HG03442 (cell line): ENCODE results near the gene TNP2.

Experiments
- ATAC-seq: cut with Tn5 transposase; IDR thresholded peaks from one replicate; pipeline ENCODE4 v1.9.1; 2021; ENCODE audit warnings: mild to moderate bottlenecking, moderate library complexity; ENCODE audit not compliant: unreplicated experiment

Gene TNP2

GRCh38 chr16:11245222-11245737, 23.8 kb downstream of the TNP2 start:
- ATAC-seq: no peak

- ATAC-seq: no peak
These were observed 26.5 kb downstream of the TNP2 start for GRCh38 chr16:11242658-11243057.

- ATAC-seq: no peak
These were observed 27.5 kb downstream of the TNP2 start for GRCh38 chr16:11241480-11242204.

- no peak for ATAC-seq
These were observed 28.3 kb downstream of the TNP2 start for GRCh38 chr16:11240636-11241473.

DNA sequence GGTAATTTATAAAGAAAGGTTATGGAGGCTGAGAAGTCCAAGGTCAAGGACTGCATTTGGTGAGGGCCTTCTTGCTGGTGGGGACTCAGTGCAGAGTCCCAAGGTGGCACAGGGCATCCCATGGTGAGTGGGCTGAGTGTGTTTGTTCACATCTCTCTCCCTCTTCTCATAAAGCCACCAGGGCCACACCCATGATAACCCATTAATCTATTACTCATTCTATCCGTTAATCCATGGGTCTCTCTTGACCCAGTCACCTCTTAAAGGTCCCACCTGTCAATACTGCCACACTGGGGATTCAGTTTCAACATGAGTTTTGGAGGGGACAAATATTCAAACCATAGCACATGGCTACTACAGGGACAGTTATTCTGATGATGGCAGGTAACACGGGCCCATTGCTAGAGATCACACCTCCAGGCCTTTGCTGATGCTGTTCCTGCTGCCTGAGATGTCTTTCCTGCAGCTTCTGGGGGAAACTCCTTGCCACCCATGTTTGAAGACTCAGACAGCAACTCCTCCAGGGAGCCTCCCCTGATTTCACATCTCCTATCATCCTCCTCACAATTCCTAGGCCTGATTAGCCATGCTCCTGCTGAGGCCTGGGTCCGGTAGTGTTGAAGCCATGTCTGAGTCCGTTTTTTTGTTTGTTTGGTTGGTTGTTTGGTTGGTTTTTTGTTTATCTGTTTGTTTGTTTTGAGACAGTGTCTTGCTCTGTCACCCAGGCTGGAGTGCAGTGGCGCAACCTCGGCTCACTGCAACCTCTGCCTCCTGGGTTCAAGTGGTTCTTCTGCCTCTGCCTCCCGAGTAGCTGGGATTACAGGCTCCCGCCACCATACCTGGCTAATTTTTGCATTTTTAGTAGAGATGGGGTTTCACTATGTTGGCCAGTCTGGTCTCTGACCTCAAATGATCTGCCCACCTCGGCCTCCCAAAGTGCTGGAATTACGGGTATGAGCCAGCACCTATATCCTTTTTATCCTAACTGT, 29.2 kb downstream of the TNP2 start:
- ATAC-seq: no peak

- no peak for ATAC-seq
These were observed 30.6 kb downstream of the TNP2 start for GRCh38 chr16:11238272-11239202.

DNA sequence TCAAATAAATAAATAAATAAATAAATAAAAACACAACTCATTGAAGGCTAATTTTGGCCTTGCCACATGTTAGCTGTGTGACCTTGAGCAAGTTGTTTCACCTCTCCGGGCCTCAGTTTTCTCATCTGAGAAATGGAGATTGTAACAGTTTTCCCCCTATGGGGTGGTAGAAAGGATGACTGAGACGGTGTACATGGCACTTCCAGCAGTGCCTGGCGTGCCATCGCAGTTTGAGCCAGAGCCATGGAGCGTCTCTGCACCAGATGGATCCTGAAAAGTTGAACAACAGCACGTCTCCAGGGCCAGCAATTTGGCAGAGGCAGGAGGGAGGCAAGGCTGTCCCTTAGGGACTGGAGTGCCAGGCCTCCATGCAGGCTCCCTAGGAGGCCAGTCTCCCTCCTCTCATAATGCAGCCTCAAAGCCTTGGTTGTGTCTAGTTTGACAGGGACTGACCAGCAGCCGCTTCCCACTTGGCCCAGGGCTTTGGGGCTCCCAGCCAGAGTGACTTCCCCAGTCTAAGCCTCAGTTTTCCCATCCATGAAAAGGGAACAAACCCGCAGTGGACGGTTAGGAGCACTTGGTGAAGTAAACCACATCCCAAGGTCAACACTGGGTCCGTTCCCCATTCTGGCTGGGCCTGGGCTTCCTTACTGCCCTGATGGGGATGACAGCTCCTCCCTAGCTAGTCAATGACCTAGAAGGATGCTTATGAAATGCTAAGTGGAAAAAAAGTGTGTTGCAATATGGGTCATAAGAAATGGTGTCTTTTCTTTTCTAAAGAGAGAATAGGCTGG, 32.5 kb downstream of the TNP2 start:
- ATAC-seq: no peak

GRCh38 chr16:11235703-11235991, 33.5 kb downstream of the TNP2 start:
- no peak for ATAC-seq

DNA sequence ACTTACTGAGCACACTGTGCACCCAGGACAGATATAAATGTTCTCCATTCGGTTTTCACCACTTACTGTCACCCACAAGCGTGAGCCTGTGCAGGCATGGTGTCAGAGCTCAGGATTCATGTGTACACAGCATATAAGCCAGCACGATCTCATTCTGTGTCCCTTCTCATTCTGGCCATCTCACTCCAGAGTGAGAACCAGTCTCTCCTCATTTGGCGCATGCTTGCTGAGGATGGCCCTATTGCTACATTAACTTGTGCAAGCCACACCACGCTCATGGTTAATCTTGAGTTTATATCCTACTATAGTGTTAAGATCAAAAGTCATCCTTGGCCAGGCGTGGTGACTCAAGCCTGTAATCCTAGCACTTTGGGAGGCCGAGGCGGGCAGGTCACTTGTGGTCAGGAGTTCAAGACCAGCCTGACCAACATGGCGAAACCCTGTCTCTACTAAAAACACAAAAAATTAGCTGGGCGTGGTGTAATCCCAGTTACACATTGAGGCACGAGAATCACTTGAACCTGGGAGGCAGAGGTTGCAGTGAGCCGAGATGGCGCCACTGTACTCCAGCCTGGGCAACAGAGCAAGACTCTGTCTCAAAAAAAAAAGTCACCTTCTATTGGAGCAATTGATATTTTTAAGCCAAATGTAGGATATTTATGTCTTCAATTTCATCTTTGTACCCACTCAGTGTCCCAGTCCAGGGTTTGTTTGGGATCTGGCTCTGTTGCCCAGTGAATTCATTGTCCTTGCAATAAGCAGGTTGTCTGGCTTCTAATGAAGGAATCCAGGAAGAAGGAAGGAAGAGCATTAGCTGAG, 34.0 kb downstream of the TNP2 start:
- no peak for ATAC-seq

DNA sequence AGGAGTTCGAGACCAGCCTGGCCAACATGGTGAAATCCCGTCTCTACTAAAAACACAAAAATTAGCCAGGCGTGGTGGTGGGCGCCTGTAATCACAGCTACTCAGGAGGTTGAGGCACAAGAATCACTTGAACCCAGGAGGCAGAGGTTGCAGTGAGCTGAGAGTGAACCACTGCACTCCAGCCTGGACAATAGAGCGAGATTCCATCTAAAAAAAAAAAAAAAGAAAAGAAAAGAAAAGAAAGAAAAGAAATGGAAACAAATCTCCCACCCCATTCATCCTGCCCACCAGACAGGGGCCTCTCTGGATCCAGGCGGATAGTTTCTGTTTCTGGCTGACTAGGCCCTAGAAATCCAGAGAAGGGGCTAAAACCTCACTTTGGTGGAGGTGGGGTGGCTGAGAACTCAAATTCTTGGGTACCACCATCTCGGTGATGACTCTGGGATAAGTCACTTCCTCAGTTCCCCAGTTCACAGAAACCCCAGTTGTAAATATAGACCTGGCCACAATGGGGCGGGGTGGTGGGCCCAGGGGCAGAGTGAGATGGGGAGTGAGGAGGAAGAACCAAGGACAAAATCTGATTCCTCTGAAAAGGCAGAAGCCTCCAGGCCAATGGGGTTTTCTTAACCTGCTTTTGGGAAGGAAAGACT, 35.3 kb downstream of the TNP2 start:
- no peak for ATAC-seq

- peak; percentile 57 for ATAC-seq
These were observed 36.0 kb downstream of the TNP2 start for GRCh38 chr16:11232852-11233726.

GRCh38 chr16:11232302-11232851, 36.7 kb downstream of the TNP2 start:
- no peak for ATAC-seq

GRCh38 chr16:11231367-11231970, 37.7 kb downstream of the TNP2 start:
- ATAC-seq: no peak

GRCh38 chr16:11229906-11230305, 39.2 kb downstream of the TNP2 start:
- no peak for ATAC-seq

DNA sequence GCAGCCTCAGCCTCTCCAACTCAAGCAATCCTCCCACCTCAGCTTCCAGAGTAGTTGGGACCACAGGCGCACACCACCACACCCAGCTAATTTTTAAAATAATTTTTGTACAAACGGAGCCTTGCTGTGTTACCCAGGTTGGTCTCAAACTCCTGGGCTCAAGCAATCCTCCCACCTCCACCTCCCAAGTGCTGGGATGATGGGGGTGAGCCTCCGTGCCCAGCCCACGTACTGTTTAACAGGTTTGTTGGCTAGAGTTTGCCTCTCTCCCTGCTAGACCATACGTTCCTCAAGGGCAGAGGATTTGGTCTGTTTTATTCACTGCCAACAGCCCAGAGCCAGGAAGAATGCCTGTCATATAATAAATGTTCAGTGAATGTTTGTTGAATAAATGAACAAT, 39.7 kb downstream of the TNP2 start:
- ATAC-seq: no peak
